Left ventricle myocardium inferior (tissue), 1 donor: Measurements from ENCODE around the gene GRIA1. TPM values are rescaled to one million over a fixed set of nuclear protein-coding genes. Genes with fewer than 3 reads are reported as not detected.

ENCODE experiments used
- DNase-seq: peaks from one replicate; pipeline ENCODE4 v3.0.0-alpha.2; 2020
- H3K27ac ChIP-seq: fragments of 200-600 bp; replicated peaks from 2 replicates; pipeline ENCODE4 v1.8.0; 2021
- H3K27me3 ChIP-seq: fragments of 200-600 bp; 2 replicates; pipeline ENCODE4 v1.8.0; 2021; ENCODE audit warnings: low read depth
- H3K36me3 ChIP-seq: fragments of 200-600 bp; 2 replicates; pipeline ENCODE4 v1.8.0; 2021
- H3K4me1 ChIP-seq: fragments of 200-600 bp; 2 replicates; pipeline ENCODE4 v1.8.0; 2021
- H3K4me3 ChIP-seq: fragments of 200-600 bp; 2 replicates; pipeline ENCODE4 v1.8.0; 2021; ENCODE audit warnings: mild to moderate bottlenecking, moderate library complexity
- H3K9me3 ChIP-seq: fragments of 200-600 bp; replicated peaks from 2 replicates; pipeline ENCODE4 v1.8.0; 2021
- CTCF ChIP-seq: fragments of 200-600 bp; IDR thresholded peaks from 2 replicates; pipeline ENCODE4 v1.8.0; 2021; ENCODE audit warnings: antibody characterized with exemption, mild to moderate bottlenecking, borderline replicate concordance
- intact Hi-C: fragments of 100-400 bp; cut with micrococcal nuclease; formaldehyde crosslinking; loops from one replicate; pipeline ENCODE4 v1.11.0; 2022
- total RNA-seq: library from RNA; stranded (reverse); fragmentation: NEBNext Ultra II Directional; extraction: Animal tissue kit (Norgen Biotek cat#: 25700); gene quantifications from one replicate; pipeline ENCODE4 v1.2.1, GENCODE V29; 2021
- donor health status: DM: no; HTN: yes; CAD: no; lungs with severe emphysema.

Gene GRIA1
- total RNA-seq, 1 donor from 2014 or later: 0.14 TPM

GRCh38 chr5:153755913-153756500 is 265.5 kb downstream of the GRIA1 start:
- TF ChIP-seq CTCF: no peak
- DNase-seq: no peak
- Histone ChIP-seq H3K36me3 (no peaks in the 10 kb centered on the region), H3K27ac (no peak overlapping the region), H3K9me3 (peaks cover 32% of the 10 kb centered on the region), H3K4me1 (no peaks in the 10 kb centered on the region), H3K27me3 (peaks cover 5% of the 10 kb centered on the region), H3K4me3 (no peak overlapping the region)
- intact Hi-C loops: no loop called here

- no peak overlapping the region for H3K27ac ChIP-seq
- peaks cover 5% of the 10 kb centered on the region for H3K27me3 ChIP-seq
- H3K36me3 ChIP-seq: no peaks in the 10 kb centered on the region
- intact Hi-C loops: no loop called here
- H3K4me3 ChIP-seq: no peak overlapping the region
- peaks cover 35% of the 10 kb centered on the region for H3K9me3 ChIP-seq
- no peak for TF ChIP-seq CTCF
- DNase-seq: no peak
- H3K4me1 ChIP-seq: no peaks in the 10 kb centered on the region
Measured at GRCh38 chr5:153756540-153756939, 266.1 kb downstream of the GRIA1 start.

- H3K27me3 ChIP-seq: peaks cover 16% of the 10 kb centered on the region
- H3K4me3 ChIP-seq: no peak overlapping the region
- TF ChIP-seq CTCF: no peak
- intact Hi-C loops: no loop called here
- no peak for DNase-seq
- H3K4me1 ChIP-seq: no peaks in the 10 kb centered on the region
- H3K9me3 ChIP-seq: peaks cover 3% of the 10 kb centered on the region
- no peaks in the 10 kb centered on the region for H3K36me3 ChIP-seq
- H3K27ac ChIP-seq: no peak overlapping the region
Measured at GRCh38 chr5:153765987-153766386, 275.5 kb downstream of the GRIA1 start.

GRCh38 chr5:153767221-153768188 is 277.0 kb downstream of the GRIA1 start:
- Histone ChIP-seq H3K27ac (no peak overlapping the region), H3K9me3 (no peaks in the 10 kb centered on the region), H3K4me3 (no peak overlapping the region), H3K36me3 (no peaks in the 10 kb centered on the region), H3K4me1 (no peaks in the 10 kb centered on the region), H3K27me3 (peaks cover 16% of the 10 kb centered on the region)
- intact Hi-C loops: no loop called here
- DNase-seq: no peak
- no peak for TF ChIP-seq CTCF

GRCh38 chr5:153770066-153770465 is 279.6 kb downstream of the GRIA1 start:
- H3K27ac ChIP-seq: no peak overlapping the region
- no peak for TF ChIP-seq CTCF
- H3K36me3 ChIP-seq: no peaks in the 10 kb centered on the region
- H3K4me1 ChIP-seq: no peaks in the 10 kb centered on the region
- DNase-seq: no peak
- peaks cover 16% of the 10 kb centered on the region for H3K27me3 ChIP-seq
- no peak overlapping the region for H3K4me3 ChIP-seq
- intact Hi-C loops: no loop called here
- H3K9me3 ChIP-seq: no peaks in the 10 kb centered on the region
